Stimulated activated CD4-positive, alpha-beta T cell treated with anti-CD3 and anti-CD28 coated beads, Interleukin-4, amount 100 ng/mL, for 4 hours (primary cell): ENCODE measurements around the gene ARHGEF11.

Experiments used
- DNase-seq, 2 experiments: peaks; one replicate each; pipeline ENCODE4 v3.0.0-alpha.2; 2020

Gene ARHGEF11

DNA sequence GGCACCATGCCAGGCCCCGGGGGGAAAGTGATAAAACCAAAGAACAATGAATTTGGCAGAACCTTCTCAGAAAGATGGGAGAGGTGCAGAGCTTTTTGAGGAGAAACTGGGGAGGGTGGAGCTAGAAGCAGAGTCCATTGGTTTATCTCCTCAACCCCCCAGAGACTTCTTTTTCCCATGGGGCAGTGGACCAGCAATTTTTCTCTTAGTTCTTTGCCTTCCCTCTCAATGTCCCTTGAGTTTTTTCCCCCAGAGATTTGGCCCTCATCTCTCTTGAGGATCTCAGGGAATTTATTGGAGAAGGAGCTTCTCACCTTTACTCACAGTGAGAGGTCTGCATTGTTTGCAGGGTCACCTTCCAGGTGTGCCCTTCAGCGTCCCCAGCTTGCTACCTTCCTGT lies 5.3 kb upstream of the ARHGEF11 start:
- DNase-seq = no peak

DNA sequence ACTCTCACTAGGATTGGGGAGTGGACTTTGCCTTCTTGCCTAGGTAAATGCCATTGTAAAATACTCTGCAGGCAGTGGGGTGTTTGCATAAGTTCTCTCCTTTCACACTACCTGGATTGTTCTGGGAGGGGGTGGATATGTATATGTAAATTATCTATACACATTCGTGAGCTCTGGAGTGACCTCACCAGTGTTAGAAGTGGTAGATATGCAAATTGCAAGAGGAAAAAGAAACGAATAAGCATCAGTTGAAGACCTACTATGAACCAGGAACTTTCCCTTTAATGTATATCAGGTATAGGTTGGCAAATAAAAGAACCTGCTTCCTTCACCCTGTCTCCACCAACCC lies 1.5 kb upstream of the ARHGEF11 start:
- no peak for DNase-seq

- no peak for DNase-seq
Measured at GRCh38 chr1:157044326-157044725, 1.2 kb downstream of the ARHGEF11 start.

DNA sequence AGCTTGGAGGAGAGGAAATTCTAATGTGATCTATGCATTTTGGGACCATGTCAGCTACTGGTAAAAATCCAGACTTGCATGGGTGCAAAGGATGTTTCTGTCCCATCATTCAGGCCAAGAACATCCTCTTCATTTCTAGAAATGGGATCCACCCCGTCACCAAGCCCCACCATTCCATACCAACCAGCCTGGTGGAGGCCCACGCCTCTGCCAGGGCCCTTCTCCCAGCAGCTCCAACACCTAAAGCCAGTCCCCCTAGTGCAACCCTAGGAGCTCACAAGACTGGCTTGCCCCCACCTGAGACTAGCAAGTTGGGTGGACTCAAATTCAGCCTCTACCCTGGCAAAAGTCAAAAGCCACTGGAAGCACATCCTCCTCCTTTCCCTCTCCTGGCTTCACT lies 1.9 kb downstream of the ARHGEF11 start:
- DNase-seq = no peak

- no peak for DNase-seq
Measured at GRCh38 chr1:157042846-157043245, 2.7 kb downstream of the ARHGEF11 start.

DNA sequence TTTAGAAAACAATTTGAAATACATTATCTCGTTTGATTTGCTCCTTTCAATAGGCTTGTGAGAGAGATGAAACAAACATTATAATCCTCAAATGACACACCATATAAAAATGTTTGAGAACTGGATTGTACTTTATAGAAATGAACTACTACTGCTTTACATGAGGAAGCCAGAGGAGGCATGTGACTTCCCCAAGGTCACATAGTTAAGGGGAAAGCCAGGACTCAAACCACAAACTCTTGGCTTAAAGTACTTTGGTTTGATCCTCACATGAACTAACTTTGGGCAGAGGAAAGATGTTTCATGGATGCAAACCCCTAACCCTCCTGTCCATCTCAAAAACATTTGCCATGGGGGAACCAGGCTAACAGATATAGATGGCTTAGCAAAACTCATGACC lies 4.7 kb downstream of the ARHGEF11 start:
- no peak for DNase-seq

DNA sequence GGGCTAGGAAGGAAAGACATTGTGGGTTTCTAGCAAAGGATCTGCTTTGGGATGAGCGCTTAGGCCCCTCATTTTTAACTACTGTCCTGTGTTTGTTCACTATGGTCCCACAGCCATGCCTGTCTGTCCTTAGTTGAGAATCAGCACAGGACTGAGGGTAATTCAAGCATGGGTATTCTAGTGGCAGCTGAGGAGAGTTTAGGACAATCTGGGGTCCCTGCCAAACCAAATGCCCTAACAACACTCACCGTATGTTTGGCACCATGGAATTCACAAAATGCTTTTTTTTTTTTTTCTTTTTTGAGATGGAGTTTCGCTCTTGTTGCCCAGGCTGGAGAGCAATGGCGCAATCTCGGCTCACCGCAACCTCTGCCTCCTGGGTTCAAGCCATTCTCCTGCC lies 10.4 kb downstream of the ARHGEF11 start:
- no peak for DNase-seq

- no peak for DNase-seq
Measured at GRCh38 chr1:157034137-157034800, 11.3 kb downstream of the ARHGEF11 start.

- no peak for DNase-seq
Measured at GRCh38 chr1:157033357-157033876, 12.1 kb downstream of the ARHGEF11 start.

GRCh38 chr1:157032303-157032702 lies 13.2 kb downstream of the ARHGEF11 start:
- DNase-seq = no peak

- no peak for DNase-seq
Measured at GRCh38 chr1:157030728-157031127, 14.8 kb downstream of the ARHGEF11 start.

- no peak for DNase-seq
Measured at GRCh38 chr1:157028674-157029073, 16.9 kb downstream of the ARHGEF11 start.

DNA sequence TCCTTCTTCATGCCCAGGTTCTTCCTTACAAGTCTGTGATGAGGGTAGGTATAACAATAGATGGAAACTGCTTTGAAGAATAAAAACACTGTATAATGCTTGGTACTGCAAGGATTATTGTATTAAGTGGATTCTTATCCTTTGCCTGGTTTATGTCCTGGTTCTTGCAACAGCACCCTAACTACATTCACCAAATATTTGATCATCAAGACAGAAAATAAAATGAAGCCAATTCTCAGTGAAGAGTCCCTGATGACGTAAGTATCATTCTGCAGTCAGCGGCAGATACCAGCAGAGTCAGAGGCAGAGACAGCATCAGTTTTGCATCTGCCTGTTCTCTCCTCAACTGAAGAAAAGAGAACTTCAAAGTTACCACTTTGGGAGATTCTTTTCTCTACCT lies 19.7 kb downstream of the ARHGEF11 start:
- no peak for DNase-seq

- no peak for DNase-seq
Measured at GRCh38 chr1:157025385-157025784, 20.2 kb downstream of the ARHGEF11 start.

GRCh38 chr1:157021688-157022087 lies 23.9 kb downstream of the ARHGEF11 start:
- DNase-seq = no peak

DNA sequence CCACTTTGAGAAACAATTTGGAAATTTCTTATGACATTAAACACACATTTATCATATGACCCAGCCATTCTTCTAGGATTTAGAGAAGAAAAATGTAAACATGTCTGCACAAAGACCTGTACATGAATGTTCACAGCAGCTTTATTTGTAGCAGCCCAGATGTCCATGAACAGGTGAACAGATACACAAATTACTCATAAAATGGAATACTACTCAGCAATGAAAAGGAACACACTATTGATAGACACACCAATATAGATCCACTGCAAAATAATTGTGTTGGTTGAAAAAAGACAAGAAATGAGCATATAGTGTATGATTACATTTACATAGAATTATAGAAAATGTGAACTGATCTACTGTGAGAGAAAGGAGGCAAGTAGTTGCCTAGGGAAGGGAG lies 26.1 kb downstream of the ARHGEF11 start:
- DNase-seq = no peak

DNA sequence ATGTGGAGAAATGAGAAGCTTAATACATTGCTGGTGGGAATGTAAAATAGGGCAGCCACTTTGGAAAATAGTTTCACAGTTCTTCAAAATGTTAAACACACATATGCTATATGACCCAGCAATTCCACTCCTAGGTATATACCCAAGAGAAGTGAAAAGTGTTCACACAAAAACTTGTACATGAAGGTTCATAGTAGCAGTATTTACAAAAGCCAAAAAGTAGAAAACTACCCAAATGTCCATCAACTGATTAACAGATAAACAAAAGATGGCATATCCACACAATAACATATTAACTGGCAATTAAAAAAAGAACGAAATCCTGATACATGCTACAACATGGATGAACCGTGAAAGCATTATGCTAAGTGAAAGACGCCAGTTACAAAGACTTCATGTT lies 33.7 kb downstream of the ARHGEF11 start:
- no peak for DNase-seq

DNA sequence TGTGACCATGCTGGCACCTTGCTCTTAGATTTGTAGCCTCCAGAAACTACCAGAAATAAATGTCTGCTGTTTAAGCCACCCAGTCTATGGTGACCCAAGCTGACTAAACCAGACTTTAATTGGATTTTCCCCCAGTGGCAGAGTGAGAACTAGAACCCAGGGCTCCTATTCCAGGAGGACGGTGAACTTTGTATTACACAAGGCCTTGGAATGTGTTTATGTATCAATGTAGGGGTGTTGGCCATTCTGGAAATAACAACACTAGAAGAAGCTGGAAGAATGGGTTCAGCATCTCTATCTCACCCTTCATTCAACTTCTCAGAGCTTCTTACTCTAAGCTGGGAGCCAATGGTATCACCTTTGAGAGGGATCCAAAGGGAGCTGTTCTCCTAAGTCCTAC lies 37.0 kb downstream of the ARHGEF11 start:
- DNase-seq = no peak

GRCh38 chr1:157007306-157007705 lies 38.2 kb downstream of the ARHGEF11 start:
- DNase-seq = no peak

DNA sequence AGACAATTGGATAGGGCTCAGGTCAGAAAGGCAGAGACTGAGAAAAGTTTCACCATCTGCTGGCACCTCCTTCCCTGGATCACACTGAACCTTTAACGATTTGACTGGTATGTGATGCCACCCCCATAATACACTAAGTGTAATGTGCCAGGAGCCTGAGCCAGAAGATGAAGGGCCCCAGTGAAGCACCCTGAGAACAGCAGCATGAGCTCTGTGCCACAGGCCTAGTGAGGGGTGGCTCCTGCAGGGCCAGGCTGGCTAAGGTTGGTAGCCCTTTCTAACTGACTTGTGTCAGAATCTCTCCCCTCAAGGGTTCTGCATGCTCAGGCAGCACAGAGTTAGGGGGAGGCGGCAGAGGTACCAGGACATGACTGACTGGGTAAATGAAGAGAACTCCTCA lies 38.9 kb downstream of the ARHGEF11 start:
- DNase-seq = no peak

GRCh38 chr1:157005965-157006364 lies 39.6 kb downstream of the ARHGEF11 start:
- DNase-seq = no peak

GRCh38 chr1:157004806-157005205 lies 40.7 kb downstream of the ARHGEF11 start:
- DNase-seq = no peak

GRCh38 chr1:157004327-157004726 lies 41.2 kb downstream of the ARHGEF11 start:
- no peak for DNase-seq

DNA sequence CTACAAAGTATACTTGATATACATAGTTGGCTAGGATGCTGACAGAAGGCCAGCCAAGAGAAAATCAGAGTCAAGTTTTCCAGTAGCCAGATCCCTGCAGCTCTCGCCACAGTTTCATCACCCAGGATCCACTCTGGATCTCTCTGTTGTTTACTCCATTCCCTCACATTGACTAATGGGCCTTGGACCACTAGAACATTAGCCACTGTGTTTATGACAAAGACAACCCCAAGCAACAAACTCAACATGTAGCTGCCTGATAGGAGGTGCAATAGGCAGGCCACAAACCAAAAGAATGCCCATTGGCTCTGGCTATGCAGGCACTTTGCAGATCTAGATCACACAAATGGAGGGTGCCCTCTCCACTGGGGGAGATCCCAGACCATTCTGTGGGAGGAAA lies 44.2 kb downstream of the ARHGEF11 start:
- DNase-seq = no peak

GRCh38 chr1:157000686-157001085 lies 44.9 kb downstream of the ARHGEF11 start:
- DNase-seq = no peak
